ENCODE results near the gene CNKSR3. TPM values are rescaled to one million over a fixed set of nuclear protein-coding genes. Genes with fewer than 3 reads are reported as not detected.

The CNKSR3 gene
- total and polyA plus RNA-seq, 2 of the 8 experiments (the other 6 are each of a cell fraction or from before 2014, with no cell fraction given) = 1.2 to 6.2 TPM

- H3K4me3 ChIP-seq (ENCODE audit: extremely low read depth in 1 of 4, insufficient read depth in 2 of 4, low read depth in 3 of 4, low read length in 4 of 4) = no peak overlapping the region
- no peak overlapping the region for H3K23ac ChIP-seq (ENCODE audit: insufficient read length)
- no peak overlapping the region for H4K8ac ChIP-seq (ENCODE audit: extremely low read depth, insufficient read depth, low read length)
- CTCF ChIA-PET (ENCODE audit: partially characterized antibody) = no interaction called here
- H3K9me3 ChIP-seq (ENCODE audit: insufficient read depth in 2 of 2, low read depth in 1 of 2, low read length in 1 of 2) = no peaks in the 10 kb centered on the region
- no peak overlapping the region for H3K4me2 ChIP-seq (ENCODE audit: insufficient read depth in 1 of 2, low read depth in 2 of 2, low read length in 2 of 2)
- no peak overlapping the region for H3K56ac ChIP-seq (replicated peaks; ENCODE audit: insufficient read length, low read depth, low read length)
- no peak for DNase-seq (ENCODE audit: low read depth in 1 of 2, low spot score in 2 of 2)
- H3K36me3 ChIP-seq (ENCODE audit: control insufficient read depth in 2 of 4, insufficient read depth in 4 of 4, low read length in 3 of 4) = no peaks in the 10 kb centered on the region
- no peak overlapping the region for H4K5ac ChIP-seq (ENCODE audit: insufficient read length, low read depth, low read length)
- H3K18ac ChIP-seq (ENCODE audit: extremely low read depth, low read length) = no peak overlapping the region
- H2BK15ac ChIP-seq (ENCODE audit: low read length) = no peak overlapping the region
- WGBS, 2 experiments (ENCODE audit: extremely low coverage in 1 of 2, insufficient coverage in 1 of 2, insufficient read length in 1 of 2, insufficient replicate concordance in 2 of 2, low coverage in 1 of 2, low lambda C conversion rate in 2 of 2, missing lambda C conversion rate in 1 of 2) = 90% methylated on average over 5 of the region's 5 CpGs; no CpG with 5 or more reads in 1 of the 2 experiments
- no peaks in the 10 kb centered on the region for H3K4me1 ChIP-seq (replicated peaks in 1 of 4; ENCODE audit: control insufficient read depth in 3 of 4, insufficient read depth in 4 of 4, low read length in 3 of 4)
- no peaks in the 10 kb centered on the region for H4K20me1 ChIP-seq (replicated peaks in 1 of 2; ENCODE audit: control insufficient read depth in 1 of 2, insufficient read depth in 2 of 2, low read length in 2 of 2)
- H3K27me3 ChIP-seq (replicated peaks in 1 of 4; ENCODE audit: control insufficient read depth in 3 of 4, extremely low read depth in 1 of 4, insufficient read depth in 3 of 4, low read length in 3 of 4) = no peaks in the 10 kb centered on the region
- no peak overlapping the region for H3K14ac ChIP-seq (ENCODE audit: insufficient read length)
- no peak overlapping the region for H3K9ac ChIP-seq (replicated peaks in 1 of 4; ENCODE audit: extremely low read depth in 1 of 4, low read depth in 3 of 4, low read length in 3 of 4)
- no peaks in the 10 kb centered on the region for H3K79me1 ChIP-seq (ENCODE audit: low read depth, low read length)
- no peak overlapping the region for H2BK5ac ChIP-seq (ENCODE audit: low read depth, low read length)
- H2BK20ac ChIP-seq (ENCODE audit: low read length) = no peak overlapping the region
- H3K4ac ChIP-seq (replicated peaks; ENCODE audit: insufficient read length, low read depth, low read length) = no peak overlapping the region
- no peak overlapping the region for H2BK12ac ChIP-seq (ENCODE audit: low read depth, low read length)
- peaks cover 5% of the 10 kb centered on the region; the same call in 1 of the 2 replicates for H3K23me2 ChIP-seq (ENCODE audit: low read depth, low read length)
- no peak overlapping the region for H2AFZ ChIP-seq (ENCODE audit: low read length)
- no peak overlapping the region for H2BK120ac ChIP-seq (replicated peaks; ENCODE audit: low read depth, low read length)
- no peak overlapping the region for H2AK5ac ChIP-seq (ENCODE audit: low read depth, low read length)
- POLR2A ChIA-PET (ENCODE audit: partially characterized antibody) = no interaction called here
- no peak overlapping the region for H4K91ac ChIP-seq (replicated peaks; ENCODE audit: insufficient read length, low read length)
- H3K79me2 ChIP-seq (ENCODE audit: control insufficient read depth in 1 of 2, insufficient read depth in 2 of 2, low read length in 2 of 2) = no peaks in the 10 kb centered on the region
- no peak for FAIRE-seq
- TF ChIP-seq SIN3A (conservative IDR thresholded peaks at IDR 0.05 in 1 of 2, IDR thresholded peaks at IDR 0.05 in 1 of 2; ENCODE audit: low read depth in 1 of 2, low read length in 2 of 2) (no peak), HDAC2 (IDR thresholded peaks at IDR 0.05; ENCODE audit: borderline replicate concordance in 1 of 2, low read depth in 2 of 2, low read length in 2 of 2) (no peak), JUN (IDR thresholded peaks at IDR 0.05; ENCODE audit: low read depth, low read length) (no peak), HDAC6 (IDR thresholded peaks at IDR 0.05; ENCODE audit: low read depth, low read length) (no peak), CREB1 (IDR thresholded peaks at IDR 0.05) (no peak), RXRA (IDR thresholded peaks at IDR 0.05; ENCODE audit: insufficient read depth, low read depth, low read length) (no peak), NANOG (IDR thresholded peaks at IDR 0.05; ENCODE audit: insufficient read depth, low read depth, low read length, poor library complexity, severe bottlenecking) (no peak), CBX5 (IDR thresholded peaks at IDR 0.05; ENCODE audit: low read depth, low read length) (no peak), RNF2 (IDR thresholded peaks at IDR 0.05; ENCODE audit: borderline replicate concordance, low read depth, low read length, missing control alignments, poor library complexity, severe bottlenecking) (no peak)
- no peak overlapping the region for H3K27ac ChIP-seq (ENCODE audit: low read depth, low read length)
Measured at GRCh38 chr6:154358019-154358545, 152.4 kb downstream of the CNKSR3 start.
